Ammon's horn (tissue), 1 donor: Measurements from ENCODE around the gene ARAP2.
A peak's percentile ranks its signal among the peaks of the same experiment; 100 is the strongest.

Experiments
- DNase-seq: peaks from one replicate; pipeline ENCODE4 v3.0.0-alpha.2; 2016; ENCODE audit warnings: low spot score

ARAP2 gene, protein sequence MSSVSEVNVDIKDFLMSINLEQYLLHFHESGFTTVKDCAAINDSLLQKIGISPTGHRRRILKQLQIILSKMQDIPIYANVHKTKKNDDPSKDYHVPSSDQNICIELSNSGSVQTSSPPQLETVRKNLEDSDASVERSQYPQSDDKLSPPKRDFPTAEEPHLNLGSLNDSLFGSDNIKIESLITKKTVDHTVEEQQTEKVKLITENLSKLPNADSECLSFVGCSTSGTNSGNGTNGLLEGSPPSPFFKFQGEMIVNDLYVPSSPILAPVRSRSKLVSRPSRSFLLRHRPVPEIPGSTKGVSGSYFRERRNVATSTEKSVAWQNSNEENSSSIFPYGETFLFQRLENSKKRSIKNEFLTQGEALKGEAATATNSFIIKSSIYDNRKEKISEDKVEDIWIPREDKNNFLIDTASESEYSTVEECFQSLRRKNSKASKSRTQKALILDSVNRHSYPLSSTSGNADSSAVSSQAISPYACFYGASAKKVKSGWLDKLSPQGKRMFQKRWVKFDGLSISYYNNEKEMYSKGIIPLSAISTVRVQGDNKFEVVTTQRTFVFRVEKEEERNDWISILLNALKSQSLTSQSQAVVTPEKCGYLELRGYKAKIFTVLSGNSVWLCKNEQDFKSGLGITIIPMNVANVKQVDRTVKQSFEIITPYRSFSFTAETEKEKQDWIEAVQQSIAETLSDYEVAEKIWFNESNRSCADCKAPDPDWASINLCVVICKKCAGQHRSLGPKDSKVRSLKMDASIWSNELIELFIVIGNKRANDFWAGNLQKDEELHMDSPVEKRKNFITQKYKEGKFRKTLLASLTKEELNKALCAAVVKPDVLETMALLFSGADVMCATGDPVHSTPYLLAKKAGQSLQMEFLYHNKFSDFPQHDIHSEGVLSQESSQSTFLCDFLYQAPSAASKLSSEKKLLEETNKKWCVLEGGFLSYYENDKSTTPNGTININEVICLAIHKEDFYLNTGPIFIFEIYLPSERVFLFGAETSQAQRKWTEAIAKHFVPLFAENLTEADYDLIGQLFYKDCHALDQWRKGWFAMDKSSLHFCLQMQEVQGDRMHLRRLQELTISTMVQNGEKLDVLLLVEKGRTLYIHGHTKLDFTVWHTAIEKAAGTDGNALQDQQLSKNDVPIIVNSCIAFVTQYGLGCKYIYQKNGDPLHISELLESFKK (N-terminal part only)

DNA sequence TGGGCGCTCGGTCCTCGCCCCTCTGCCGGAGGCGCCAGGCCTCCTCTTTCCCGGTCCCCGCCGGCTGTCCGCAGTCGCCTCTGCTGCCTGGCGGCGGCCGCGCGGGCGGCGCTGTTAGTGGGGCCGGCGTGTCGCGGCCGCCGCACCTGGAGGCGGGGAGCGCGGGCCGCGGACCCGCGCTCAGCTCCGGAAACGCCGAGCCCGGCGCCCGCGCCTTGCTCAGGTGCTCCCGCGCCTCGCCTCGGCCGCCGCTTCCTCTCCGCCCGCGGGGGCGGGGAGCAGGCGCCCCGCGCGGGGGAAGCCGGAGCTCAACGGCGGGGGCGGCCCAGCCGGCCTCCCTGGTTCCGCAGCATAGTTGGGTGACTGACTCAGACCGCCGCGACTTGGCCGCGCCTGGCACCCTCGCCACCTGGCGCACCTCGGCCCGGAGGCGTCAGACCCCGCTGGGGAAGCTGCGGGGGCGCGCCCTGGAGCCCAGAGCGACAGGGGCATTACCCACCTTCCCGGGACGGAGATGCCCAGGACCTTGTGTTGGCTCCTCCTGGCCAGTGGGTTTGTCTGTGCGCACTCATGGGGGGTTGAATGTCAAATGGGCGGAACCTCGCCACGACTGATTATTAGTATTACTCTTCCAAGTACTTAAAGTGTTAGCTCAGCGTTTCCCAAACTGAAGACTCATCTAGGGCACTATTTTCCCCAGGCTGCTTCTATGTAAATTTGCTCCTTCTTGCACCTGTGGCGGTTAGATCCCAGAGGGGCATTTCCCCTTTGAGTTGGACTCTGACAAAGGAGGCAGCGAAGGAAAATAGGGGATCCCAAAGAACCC is at the start of gene ARAP2:
TSS of gene ARAP2 (minus strand) at position 258 of the 826 bp plus-strand sequence. CDS start 15,028 bp downstream, outside the sequence.
- peak; percentile 63 for DNase-seq

DNA sequence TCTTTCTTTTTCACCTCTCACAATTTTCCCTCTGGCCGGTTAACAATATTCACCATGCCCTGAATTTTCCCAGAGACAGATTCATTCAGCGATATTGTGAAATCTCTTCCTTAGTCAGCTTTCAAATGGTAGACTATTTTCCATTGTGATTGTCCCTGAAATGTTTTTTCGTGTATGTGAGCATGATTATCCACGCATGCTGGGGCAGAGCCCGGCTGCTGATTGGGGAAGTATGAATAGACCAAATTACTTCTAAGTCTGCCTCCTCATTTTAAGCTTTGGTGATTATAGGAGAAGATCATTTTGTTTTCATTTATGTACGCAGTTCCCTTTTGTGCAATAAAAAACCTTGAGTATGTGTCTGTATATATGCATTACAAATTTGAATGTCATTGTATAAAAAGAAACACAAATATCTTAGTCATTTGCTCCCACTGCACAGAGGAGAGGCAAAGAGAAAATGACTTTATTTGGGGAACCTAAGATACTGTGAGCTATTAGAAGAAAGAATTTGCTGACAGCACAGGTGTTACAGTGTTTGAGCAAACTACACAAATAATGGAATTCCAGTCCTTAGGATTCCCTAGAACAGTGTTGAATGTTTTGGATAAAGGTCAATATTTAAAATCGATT is 48.4 kb upstream of the ARAP2 start:
- DNase-seq = peak; percentile 67

DNA sequence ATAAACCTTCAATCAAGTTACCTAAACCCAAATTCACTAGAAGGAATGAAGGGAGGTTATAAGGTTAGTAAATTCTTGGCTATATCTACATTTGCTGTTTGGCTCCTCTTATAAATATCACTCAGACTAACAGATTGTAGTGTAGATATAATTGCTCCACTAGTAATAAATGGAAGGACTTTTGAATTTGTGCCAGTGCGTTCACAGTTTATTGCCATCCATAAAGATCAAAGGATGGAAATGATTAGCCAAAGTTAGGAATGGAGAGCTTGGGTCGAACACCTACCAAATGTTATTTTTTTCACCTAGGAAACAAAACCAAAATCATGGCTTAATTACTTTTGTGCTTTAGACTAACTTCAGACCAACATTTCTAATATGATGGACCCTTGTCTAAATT is 46.3 kb upstream of the ARAP2 start:
- no peak for DNase-seq

DNA sequence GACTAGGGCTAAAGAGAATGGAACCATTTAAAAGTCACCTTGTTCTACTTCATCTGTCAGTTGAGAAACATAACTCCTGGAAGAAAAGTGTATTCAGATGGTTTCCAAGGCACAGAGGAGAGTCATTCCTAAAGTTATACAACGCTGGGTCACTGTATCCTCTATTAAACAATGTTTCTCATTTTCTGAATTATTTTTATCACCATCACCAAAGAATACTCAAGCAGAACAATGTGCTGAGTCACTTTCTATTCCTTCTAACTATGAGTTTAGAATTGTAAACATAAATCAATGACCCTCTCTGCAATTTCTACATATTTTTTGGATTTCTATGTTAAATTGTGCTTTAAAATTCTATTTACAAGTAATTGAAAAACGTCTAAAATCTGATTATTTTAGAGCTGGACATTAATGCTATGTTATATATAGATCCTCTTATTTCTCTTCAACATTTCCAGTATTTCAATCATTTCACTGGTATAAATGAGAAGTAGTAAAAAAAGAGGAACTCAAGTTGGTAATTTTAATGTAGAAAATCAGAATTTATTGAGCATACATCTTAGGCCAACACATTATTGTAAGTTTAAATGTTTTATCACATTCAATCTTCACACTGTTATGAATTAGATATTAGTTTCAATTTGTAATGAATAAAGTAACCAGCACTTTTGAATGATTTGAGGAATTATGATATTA is 44.6 kb upstream of the ARAP2 start:
- no peak for DNase-seq

DNA sequence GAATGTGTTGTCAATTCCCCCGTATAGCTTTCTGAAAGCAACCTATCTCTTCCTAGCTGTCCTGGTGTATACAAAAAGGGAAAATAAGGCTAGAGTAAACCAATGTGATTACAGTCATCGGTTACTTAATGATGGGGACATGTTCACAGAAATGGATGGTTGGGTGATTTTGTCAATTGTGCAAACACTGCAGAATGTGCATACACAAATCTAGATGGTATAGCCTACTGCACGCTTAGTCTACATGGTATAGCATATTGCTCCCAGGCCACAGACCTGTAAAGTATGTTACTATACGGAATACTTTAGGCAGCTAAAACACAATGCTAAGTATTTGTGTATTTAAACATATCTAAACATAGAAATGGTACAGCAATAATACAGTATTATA is 42.2 kb upstream of the ARAP2 start:
- no peak for DNase-seq

DNA sequence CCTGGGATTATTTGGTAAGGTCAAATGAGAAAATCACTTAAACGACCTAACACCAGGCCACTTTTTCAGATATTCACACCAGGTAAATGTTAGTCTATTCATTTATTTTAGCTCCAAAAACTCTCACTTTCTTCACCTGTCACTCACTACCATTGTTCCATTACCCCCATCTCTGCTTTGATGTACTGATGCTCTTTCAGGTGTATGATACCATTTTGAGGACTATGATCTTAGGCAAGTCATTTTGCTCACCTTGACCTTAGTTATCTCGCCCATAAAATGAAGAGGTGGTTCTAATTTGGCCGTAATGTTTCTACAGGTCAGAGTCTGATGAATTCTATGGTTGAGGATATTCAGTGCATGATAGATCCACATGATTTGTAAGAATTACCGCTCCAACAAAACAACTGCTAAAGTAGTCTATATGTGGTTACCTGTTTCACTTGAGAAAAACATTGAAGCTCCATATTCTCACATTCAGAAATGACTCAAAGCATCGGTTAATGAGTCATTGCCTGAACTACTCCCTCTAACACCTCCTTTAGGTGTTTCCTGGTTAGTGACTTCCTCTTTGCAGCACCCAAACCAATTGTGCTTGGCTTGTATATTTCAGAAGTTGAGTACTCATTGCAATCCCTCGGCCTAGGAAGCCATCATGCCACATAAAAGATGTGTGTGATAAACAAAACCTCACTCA is 41.6 kb upstream of the ARAP2 start:
- no peak for DNase-seq

DNA sequence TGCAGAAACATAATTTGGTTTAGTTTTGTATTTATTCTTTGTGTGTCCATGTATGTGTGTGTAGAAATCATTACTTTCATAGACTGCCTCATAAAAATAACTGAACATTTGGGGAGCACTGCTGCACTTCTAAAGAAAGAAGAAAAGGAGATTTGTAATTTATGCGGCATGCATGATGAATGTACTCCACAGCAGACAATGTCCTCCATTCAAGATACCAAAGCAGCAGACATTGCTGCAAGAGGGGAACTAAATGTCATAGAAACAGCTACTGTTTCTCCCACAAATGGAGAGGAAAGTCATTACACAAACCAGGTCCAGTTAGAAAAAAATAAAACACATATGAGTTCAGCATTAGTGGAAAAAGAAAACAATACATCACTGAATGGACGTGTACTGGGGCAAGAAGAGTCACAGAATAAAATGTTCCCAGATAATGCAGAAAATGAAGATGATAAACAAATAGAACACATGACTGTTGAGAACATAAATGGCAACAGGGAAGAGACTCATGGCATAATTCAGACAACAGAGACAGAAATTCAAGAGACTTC is 39.7 kb upstream of the ARAP2 start:
- peak; percentile 85 for DNase-seq

DNA sequence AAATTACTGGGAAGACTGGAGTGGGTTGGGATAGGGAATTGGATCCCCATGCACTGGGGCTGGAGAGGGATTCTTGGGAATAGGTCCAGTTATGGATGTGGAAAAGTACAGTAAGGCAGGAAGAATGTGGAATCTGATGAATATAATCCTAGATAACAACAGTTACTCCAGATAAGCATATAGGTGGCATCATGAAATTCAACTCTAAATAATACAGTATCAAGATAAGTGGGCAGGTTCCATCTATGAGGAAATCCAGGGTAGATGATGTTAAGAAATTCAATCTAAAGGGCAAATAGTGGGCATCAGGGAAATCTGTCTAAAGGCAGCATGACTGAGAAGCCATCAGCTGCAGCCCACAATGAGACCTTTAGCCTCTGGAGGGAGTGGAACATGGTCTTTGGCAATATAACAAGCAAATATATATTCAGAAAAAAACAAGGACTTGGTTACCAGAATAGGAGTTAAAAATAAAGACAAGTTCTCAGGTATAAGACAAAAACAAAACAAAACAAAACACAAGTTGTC is 38.3 kb upstream of the ARAP2 start:
- DNase-seq = no peak

DNA sequence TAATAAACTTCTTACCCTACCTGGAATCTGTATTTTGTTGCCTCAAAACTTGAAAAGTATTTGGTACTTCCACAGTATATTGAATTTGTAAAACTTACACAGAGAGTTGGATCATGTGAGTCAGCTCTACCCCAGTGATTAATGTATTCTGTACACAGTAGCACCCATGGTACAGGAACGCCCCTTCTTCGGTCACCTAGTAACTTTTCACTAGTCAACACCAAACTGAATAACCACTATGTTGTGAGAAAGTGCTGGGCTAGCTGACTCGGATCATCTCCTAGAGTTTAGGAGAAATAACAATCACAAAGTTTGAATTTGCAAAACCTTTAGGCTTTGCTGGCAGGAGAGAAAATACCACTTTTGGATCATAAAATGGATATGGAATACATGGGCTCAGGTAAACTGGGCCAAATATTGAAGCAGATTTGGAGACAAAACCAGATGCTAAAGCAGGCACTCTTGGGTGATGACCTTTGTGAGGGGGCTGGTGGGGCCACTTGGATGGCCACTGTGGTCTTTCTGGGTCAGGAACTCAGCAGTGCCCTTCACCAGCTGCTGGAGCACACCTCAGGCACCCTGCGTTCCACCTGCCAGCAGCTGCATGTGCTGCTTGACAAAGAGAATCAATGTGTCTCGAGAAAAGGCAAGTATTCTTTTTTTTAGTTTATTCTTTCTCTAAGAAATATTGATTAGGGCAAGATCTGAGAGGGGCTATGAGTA is 37.2 kb upstream of the ARAP2 start, which contains the start of gene DTHD1:
TSS of gene DTHD1 (plus strand) at position 233 of the 723 bp plus-strand sequence. CDS start at position 376, 143 bp downstream.
- DNase-seq = no peak

DNA sequence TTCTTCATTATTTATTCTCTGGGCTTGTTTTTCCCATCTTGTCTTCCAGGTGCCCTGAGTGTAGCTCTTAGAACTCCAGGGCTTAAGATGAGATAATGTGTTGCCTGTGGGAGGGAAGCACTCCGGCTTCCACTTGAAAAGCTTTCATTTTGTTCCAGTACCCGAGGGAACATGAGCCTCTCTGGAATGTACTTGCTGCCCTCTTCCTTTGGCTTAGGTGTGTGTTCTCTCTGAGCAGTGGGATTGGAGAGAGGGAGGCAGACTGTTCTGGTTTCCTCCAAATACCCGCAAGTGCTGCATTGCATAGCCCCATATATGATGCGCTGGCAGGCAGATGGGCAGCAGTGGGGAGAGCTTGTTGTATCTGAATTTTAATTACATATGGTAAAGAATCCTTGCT is 36.2 kb upstream of the ARAP2 start:
- peak; percentile 66 for DNase-seq

DNA sequence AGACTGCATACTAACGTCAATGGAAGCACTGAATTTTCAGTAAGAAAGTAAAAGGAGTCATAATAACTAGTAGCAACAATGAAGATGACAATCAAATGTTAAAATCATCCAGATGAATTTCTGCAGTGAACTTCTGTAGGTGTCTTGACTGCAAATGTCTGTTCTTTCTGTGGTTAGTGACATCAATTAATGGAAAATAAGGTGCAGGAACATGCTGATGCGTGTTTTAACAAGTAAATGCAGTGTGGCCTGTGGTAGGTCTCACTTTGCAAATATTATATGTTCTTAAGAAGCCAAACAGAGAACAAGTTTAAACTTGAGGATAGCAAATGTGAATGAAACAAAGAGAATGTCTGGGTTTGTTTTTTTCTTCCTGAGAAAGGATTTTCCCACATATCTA is 34.5 kb upstream of the ARAP2 start:
- no peak for DNase-seq

DNA sequence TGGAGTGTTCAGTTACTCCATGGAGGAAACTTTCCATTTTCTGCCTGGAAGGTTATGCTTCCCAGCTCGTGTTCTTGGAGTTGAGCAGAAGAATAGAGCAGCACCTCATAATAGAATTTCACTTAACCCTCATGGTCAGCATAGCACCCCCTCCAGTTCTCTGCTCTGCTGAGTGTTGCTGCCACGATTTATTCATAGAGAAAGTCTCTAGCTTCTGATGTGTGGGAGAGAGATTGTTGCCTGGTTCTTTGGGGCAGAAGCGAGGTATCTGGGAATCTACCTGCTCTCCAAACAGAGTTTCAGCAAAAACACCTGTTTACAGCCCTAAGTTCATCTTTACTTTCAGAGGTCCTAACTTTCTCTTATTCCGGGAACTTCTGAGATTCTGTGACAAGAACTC is 33.2 kb upstream of the ARAP2 start:
- DNase-seq = no peak

DNA sequence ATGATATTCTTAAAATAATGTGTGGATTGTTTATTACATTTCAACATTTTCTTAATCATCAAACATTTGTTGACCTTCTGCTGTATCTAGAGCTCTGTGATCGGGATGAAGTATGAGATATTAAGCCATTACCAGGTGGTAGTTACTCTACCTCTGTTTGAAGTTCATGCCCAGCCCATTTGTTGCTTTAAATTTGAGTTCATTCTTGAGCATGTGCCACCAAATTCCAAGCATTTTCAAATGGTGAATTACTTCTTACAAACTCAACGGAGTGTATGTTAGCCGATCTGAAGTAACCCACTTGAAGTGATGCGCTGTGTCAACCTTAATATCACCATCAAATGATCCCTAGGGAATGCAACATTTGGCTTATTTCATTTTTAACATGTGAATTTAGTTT is 29.8 kb upstream of the ARAP2 start:
- DNase-seq = no peak

DNA sequence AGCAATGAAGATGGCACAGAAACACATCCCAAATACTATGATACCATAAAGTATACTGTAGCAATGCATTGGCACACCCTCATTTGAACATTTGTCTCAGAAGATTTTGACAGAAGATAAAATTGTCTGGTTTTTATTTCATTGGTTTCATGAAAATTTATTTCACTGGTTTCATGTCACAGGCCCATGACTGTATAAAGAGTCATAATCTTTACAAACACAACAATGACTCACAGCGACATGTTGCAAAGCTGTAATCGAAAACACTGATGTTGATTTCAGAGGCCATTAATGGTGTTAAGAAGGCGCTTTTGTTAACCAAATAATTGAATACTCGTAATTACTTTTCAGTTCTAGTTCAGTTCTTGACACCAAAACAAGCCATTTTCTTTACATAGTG is 29.0 kb upstream of the ARAP2 start:
- no peak for DNase-seq

DNA sequence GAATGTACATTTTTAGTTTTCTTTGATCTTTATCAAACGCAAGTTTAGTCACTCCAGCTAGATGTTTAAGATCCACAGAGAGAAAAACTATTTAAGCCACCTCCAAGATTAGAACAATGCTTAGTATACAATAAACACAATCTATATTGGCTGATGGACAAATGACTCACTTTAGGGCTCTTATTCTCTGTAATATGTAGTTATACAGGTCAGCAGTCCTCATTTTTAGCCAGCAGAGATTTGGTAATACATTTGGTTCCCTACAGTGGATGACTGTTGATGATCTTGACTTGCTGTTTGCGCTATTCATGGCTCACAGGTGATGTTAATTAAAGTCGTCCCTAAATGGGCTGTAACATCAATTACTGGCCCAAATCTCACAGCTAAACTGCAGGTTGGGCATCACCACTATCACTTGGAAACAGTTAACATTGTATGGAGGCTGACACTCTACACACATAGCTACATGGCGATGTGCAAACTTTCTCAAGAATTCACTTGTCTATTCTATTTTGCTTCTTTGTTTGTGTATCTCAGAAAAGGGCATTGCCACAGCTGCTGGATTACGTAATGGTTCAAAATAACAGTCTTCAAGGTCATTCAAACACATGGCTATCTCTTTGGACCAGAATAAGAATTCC is 25.3 kb upstream of the ARAP2 start:
- DNase-seq = no peak

DNA sequence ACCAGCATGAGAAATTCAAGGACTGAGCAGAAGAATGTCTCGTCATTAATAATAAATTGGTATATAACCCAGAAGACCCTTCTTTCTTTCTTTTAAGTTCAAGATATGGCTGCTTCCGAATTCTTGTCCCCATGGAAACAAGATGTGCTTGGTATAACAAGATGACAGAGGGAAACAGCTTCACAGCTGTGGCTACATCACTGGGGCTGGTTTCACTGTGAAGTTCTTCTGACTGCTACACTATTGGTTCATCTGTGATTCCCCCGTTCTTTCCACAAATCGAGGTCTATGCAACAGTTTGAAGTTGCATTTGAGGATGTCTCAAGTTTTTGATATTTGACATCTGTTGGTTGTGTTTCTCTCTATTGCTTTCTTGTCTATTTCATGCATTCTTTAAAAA is 24.8 kb upstream of the ARAP2 start:
- peak; percentile 65 for DNase-seq

DNA sequence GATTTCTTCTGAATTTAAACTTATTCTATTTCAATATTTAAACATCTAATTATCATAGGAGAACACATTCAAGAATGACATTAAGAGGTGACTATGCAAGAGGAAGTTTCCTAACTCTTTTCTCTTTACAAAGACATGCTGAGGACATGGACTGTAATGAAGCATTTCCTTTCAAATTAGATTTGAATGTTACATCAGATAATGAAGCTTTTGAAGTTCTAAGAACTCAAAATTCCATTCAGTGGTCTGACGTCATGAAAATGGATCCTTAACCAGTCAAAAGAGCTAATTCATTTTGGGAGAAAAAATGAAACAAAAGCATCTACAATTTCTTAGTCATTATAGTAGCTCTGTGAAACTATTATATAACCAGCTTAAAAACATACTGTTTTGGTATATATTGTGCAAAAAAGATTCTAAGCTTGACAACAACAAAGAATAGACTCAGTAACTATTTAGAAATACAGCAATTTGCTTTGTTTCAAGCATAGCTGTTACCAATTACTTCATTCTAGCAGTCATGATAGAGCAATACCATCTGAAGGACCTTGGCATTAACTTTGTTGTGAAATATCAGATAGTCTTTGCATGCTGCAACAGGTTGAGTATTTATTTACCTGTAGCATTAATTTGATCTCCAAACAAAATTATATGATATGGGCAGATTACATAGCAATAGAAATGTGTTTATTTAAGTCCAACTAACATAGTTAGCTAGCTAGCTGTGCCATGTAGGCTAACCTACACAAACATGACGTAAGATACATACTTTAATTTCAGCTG is 23.4 kb upstream of the ARAP2 start:
- DNase-seq = no peak
